Tibial artery (tissue), 4 donors: ENCODE measurements around the gene ACOXL.

Experiments used
- DNase-seq, 2 donors: peaks; one replicate each; pipeline ENCODE4 v3.0.0-alpha.2; 2019
- H3K27ac ChIP-seq, 2 donors: fragments of 200-600 bp; sonication (generic) in 1 of 2; 1 replicate in 1 of 2; 2 replicates in 1 of 2; pipeline ENCODE4 v1.5.1; 2018 to 2019; ENCODE audit warnings: mild to moderate bottlenecking in 1 of 2
- H3K27me3 ChIP-seq, 2 donors: fragments of 200-600 bp; sonication (generic) in 1 of 2; one replicate each; pipeline versions ENCODE4 v1.5.1 to v1.6.0; 2016 to 2019
- H3K36me3 ChIP-seq, 3 donors: fragments of 200-600 bp; sonication (generic) in 2 of 3; one replicate each; pipeline ENCODE4 v1.5.1; 2016 to 2019; ENCODE audit warnings: mild to moderate bottlenecking in 2 of 3
- H3K4me1 ChIP-seq, 4 donors: fragments of 200-600 bp; sonication (generic) in 2 of 4; 1 replicate in 3 of 4; 2 replicates in 1 of 4; pipeline ENCODE4 v1.5.1; 2016 to 2019
- H3K4me3 ChIP-seq, 2 donors: fragments of 200-600 bp; sonication (generic) in 1 of 2; 1 replicate in 1 of 2; 2 replicates in 1 of 2; pipeline ENCODE4 v1.5.1; 2018 to 2019; ENCODE audit warnings: mild to moderate bottlenecking in 2 of 2
- H3K9me3 ChIP-seq, 3 donors: fragments of 200-600 bp; sonication (generic) in 1 of 3; one replicate each; pipeline ENCODE4 v1.5.1; 2016 to 2019
- intact Hi-C: fragments of 100-400 bp; cut with DNase I; formaldehyde crosslinking; loops from one replicate; pipeline ENCODE4 v1.15.0; 2023; ENCODE audit warnings: low total_unique reads
- TF ChIP-seq, protein P1 (sequence below), 2 experiments: fragments of 200-600 bp in 1 of 2; fragments of 450-650 bp in 1 of 2; IDR thresholded peaks; one replicate each; pipeline ENCODE4 v1.5.1; 2017 to 2019; ENCODE audit warnings: antibody characterized with exemption in 2 of 2, mild to moderate bottlenecking in 1 of 2, moderate library complexity in 1 of 2

The ACOXL gene

GRCh38 chr2:111102216-111102615 is 369.8 kb downstream of the ACOXL start:
- H3K4me1 ChIP-seq = no peaks in the 10 kb centered on the region
- DNase-seq = no peak
- no peaks in the 10 kb centered on the region for H3K27me3 ChIP-seq
- intact Hi-C loops = no loop called here
- no peak overlapping the region for H3K27ac ChIP-seq
- no peaks in the 10 kb centered on the region for H3K36me3 ChIP-seq
- TF ChIP-seq, protein P1, sequence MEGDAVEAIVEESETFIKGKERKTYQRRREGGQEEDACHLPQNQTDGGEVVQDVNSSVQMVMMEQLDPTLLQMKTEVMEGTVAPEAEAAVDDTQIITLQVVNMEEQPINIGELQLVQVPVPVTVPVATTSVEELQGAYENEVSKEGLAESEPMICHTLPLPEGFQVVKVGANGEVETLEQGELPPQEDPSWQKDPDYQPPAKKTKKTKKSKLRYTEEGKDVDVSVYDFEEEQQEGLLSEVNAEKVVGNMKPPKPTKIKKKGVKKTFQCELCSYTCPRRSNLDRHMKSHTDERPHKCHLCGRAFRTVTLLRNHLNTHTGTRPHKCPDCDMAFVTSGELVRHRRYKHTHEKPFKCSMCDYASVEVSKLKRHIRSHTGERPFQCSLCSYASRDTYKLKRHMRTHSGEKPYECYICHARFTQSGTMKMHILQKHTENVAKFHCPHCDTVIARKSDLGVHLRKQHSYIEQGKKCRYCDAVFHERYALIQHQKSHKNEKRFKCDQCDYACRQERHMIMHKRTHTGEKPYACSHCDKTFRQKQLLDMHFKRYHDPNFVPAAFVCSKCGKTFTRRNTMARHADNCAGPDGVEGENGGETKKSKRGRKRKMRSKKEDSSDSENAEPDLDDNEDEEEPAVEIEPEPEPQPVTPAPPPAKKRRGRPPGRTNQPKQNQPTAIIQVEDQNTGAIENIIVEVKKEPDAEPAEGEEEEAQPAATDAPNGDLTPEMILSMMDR (IDR thresholded peaks at IDR 0.05) = no peak
- H3K9me3 ChIP-seq = no peaks in the 10 kb centered on the region
- no peak overlapping the region for H3K4me3 ChIP-seq

DNA sequence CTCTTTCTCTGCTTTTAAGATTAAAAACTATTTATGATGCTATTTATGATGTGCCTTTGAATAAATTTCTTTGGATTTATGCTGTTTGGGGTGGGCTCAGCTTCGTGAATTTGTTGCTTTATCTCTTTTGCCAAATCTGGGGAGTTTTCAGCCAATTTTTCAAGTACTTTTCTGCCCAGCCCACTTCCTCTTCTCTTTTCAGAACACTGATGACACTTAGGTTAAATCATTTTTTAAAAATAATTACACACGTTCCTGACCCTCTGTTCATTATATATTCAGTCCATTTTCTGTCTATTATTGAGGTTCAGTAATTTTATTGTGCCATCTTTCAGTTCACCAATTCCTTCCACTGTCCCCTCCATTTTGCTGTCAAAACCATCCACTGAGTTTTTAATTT is 373.6 kb downstream of the ACOXL start:
- Histone ChIP-seq H3K27ac (no peak overlapping the region), H3K4me3 (no peak overlapping the region), H3K9me3 (no peaks in the 10 kb centered on the region), H3K36me3 (no peaks in the 10 kb centered on the region), H3K27me3 (peaks cover 0 to 6% of the 10 kb centered on the region in 2 donors), H3K4me1 (no peaks in the 10 kb centered on the region)
- intact Hi-C loops = no loop called here
- no peak for DNase-seq
- TF ChIP-seq, protein P1 (IDR thresholded peaks at IDR 0.05) = no peak

DNA sequence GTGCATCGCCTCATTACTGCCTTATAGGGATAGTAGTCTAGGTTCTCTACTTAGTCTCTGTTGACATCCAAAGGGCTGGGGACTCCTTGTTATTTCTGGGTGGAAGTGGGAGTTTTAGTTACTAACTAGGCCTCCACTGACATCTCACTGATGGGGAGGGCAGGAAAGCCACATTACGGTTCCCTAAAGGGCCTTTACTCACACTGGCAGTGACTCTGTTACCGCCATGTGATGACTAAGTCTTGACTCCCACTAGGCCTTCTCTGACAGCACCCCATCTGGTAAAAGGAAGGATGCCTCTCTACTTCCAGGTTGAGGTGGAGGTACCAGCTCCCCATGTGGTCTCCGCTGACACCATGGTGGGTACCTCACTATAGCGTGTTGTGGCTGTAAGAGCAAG is 374.3 kb downstream of the ACOXL start:
- no peaks in the 10 kb centered on the region for H3K4me1 ChIP-seq
- TF ChIP-seq, protein P1 (IDR thresholded peaks at IDR 0.05) = no peak
- DNase-seq = no peak
- H3K36me3 ChIP-seq = no peaks in the 10 kb centered on the region
- no peak overlapping the region for H3K4me3 ChIP-seq
- H3K27ac ChIP-seq = no peak overlapping the region
- peaks cover 0 to 7% of the 10 kb centered on the region in 2 donors for H3K27me3 ChIP-seq
- intact Hi-C loops = no loop called here
- no peaks in the 10 kb centered on the region for H3K9me3 ChIP-seq

GRCh38 chr2:111108745-111109271 is 376.4 kb downstream of the ACOXL start:
- no peak overlapping the region for H3K4me3 ChIP-seq
- H3K4me1 ChIP-seq = no peaks in the 10 kb centered on the region
- H3K9me3 ChIP-seq = no peaks in the 10 kb centered on the region
- no peak overlapping the region for H3K27ac ChIP-seq
- TF ChIP-seq, protein P1 (IDR thresholded peaks at IDR 0.05) = no peak
- peaks cover 0 to 13% of the 10 kb centered on the region in 2 donors for H3K27me3 ChIP-seq
- no peak for DNase-seq
- no peaks in the 10 kb centered on the region for H3K36me3 ChIP-seq
- intact Hi-C loops = no loop called here

DNA sequence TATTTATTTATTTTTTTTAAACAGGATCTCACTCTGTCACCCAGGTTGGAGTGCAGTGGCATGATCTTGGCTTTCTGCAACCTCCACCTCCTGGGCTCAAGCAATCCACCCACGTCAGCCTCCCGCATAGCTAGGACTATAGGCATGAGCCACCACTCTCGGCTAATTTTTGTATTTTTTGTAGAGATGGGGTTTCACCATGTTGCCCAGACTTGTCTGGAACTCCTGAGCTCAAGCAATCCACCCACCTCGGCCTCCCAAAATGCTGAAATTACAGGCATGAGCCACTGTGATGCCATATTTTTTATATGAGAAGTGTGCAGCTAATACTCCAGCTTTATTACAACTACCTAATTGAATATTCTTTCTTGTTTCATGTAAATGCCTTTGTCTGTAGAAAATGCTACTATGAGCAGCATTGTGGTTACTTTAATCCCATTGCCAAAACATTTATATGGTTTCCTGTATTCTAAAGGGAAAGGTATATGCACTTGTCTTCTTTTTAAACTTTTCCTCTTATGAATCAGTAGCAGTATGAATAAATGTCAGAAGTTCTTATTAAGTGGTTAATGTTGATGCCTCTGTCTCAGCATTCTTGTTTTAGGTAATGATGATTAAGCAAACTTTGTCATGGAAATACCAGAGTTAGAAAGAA is 378.9 kb downstream of the ACOXL start:
- Histone ChIP-seq H3K9me3 (no peaks in the 10 kb centered on the region), H3K4me3 (no peak overlapping the region), H3K4me1 (no peaks in the 10 kb centered on the region), H3K27ac (no peak overlapping the region), H3K36me3 (no peaks in the 10 kb centered on the region), H3K27me3 (peaks cover 0 to 18% of the 10 kb centered on the region in 2 donors)
- TF ChIP-seq, protein P1 (IDR thresholded peaks at IDR 0.05) = no peak
- DNase-seq = no peak
- intact Hi-C loops = loop anchor here (10.0 kb wide), 1 partner anchor 594 kb away; no protein-coding TSS in a partner anchor
